Testis (tissue), 3 donors: Measurements from ENCODE around the gene ST6GALNAC6. TPM values are rescaled to one million over a fixed set of nuclear protein-coding genes. Genes with fewer than 3 reads are reported as not detected.
A peak's percentile ranks its signal among the peaks of the same experiment; 100 is the strongest.
"Not testable (repeated sequence)": the region's sequence is repeated elsewhere in the genome, so short reads cannot be mapped to it uniquely, and the experiment has no call there.

Experiments used
- DNase-seq: peaks from one replicate; pipeline ENCODE4 v3.0.0-alpha.2; 2019
- H3K27ac ChIP-seq, 2 donors: fragments of 200-600 bp; sonication (generic); one replicate each; pipeline ENCODE4 v1.5.1; 2019
- H3K27me3 ChIP-seq: fragments of 200-600 bp; sonication (generic); one replicate; pipeline ENCODE4 v1.5.1; 2019
- H3K36me3 ChIP-seq: fragments of 200-600 bp; sonication (generic); one replicate; pipeline ENCODE4 v1.5.1; 2017; ENCODE audit warnings: low read depth; ENCODE audit errors: missing control alignments
- H3K4me1 ChIP-seq: fragments of 200-600 bp; sonication (generic); one replicate; pipeline ENCODE4 v1.5.1; 2019
- H3K4me3 ChIP-seq, 2 donors: fragments of 200-600 bp; sonication (generic); one replicate each; pipeline ENCODE4 v1.5.1; 2017 to 2019
- H3K9me3 ChIP-seq: fragments of 200-600 bp; sonication (generic); one replicate; pipeline ENCODE4 v1.5.1; 2017
- CTCF ChIP-seq, 3 experiments: fragments of 450-650 bp in 2 of 3; fragments of 200-600 bp in 1 of 3; sonication (generic) in 1 of 3; IDR thresholded peaks; one replicate each; pipeline ENCODE4 v1.5.1; 2016 to 2019; ENCODE audit warnings: antibody characterized with exemption in 3 of 3, mild to moderate bottlenecking in 2 of 3, moderate library complexity in 1 of 3
- POLR2A ChIP-seq: fragments of 450-650 bp; IDR thresholded peaks from one replicate; pipeline ENCODE4 v1.6.1; 2017; ENCODE audit warnings: antibody characterized with exemption, mild to moderate bottlenecking, moderate library complexity
- WGBS, 2 donors: methylation state at CpG; one replicate each; pipeline ENCODE4 v1.1.5; 2018; 5-methylcytosine and 5-hydroxymethylcytosine counted together
- intact Hi-C: fragments of 100-400 bp; cut with DNase I; formaldehyde crosslinking; loops from one replicate; pipeline ENCODE4 v1.15.1; 2023; ENCODE audit warnings: low total_unique reads
- polyA plus RNA-seq: library from polyadenylated mRNA; stranded (reverse); fragments of 350-450 nt; fragmentation: Illumina TruSeq; extraction: RNeasy Lipid Tissue Mini Kit (QIAGEN cat#74804); gene quantifications from one replicate; pipeline ENCODE4 v1.2.3, GENCODE V29; 2014; ENCODE audit warnings: low read depth, low replicate concordance; ENCODE audit not compliant: insufficient read depth
- total RNA-seq, 2 donors: library from RNA; depleted of rRNA; stranded (reverse); fragments of >200 nt; gene quantifications; one replicate each; pipeline ENCODE4 v1.2.3, GENCODE V29; 2016

ST6GALNAC6 gene
- total and polyA plus RNA-seq, 3 donors from 2014 or later = 43.0 to 70.3 (median 46.3) TPM

GRCh38 chr9:127844821-127845359 is 54.5 kb downstream of the ST6GALNAC6 start:
- H3K27ac ChIP-seq = peak overlapping the region; percentile 46 to 93
- intact Hi-C loops = no loop called here
- no peaks in the 10 kb centered on the region for H3K27me3 ChIP-seq
- no peak for TF ChIP-seq CTCF (IDR thresholded peaks at IDR 0.05)
- no peak for TF ChIP-seq POLR2A
- 33 to 40% methylated on average over 13 to 16 of the region's 16 CpGs for WGBS, 2 donors
- DNase-seq = no peak
- H3K9me3 ChIP-seq = no peaks in the 10 kb centered on the region
- H3K4me3 ChIP-seq = no peak overlapping the region
- no peaks in the 10 kb centered on the region for H3K36me3 ChIP-seq
- peaks cover 21% of the 10 kb centered on the region for H3K4me1 ChIP-seq

GRCh38 chr9:127841087-127841835 is 58.1 kb downstream of the ST6GALNAC6 start:
- 61 to 75% methylated on average over 15 of the region's 15 CpGs for WGBS, 2 donors
- peak overlapping the region; percentile 9 to 85 for H3K27ac ChIP-seq
- intact Hi-C loops = no loop called here

GRCh38 chr9:127838375-127839078 is 60.9 kb downstream of the ST6GALNAC6 start:
- no peaks in the 10 kb centered on the region for H3K9me3 ChIP-seq
- peak; percentile 62 for DNase-seq
- no peak overlapping the region for H3K4me3 ChIP-seq
- no peaks in the 10 kb centered on the region for H3K27me3 ChIP-seq
- peaks cover 61% of the 10 kb centered on the region for H3K4me1 ChIP-seq
- intact Hi-C loops = no loop called here
- WGBS, 2 donors = 42 to 46% methylated on average over 13 to 18 of the region's 18 CpGs
- no peaks in the 10 kb centered on the region for H3K36me3 ChIP-seq
- TF ChIP-seq CTCF (IDR thresholded peaks at IDR 0.05) (no peak), POLR2A (no peak)
- H3K27ac ChIP-seq = peak overlapping the region; percentile 66 to 85

More at GRCh38 chr9:127841087-127841835, 58.1 kb downstream of the ST6GALNAC6 start:
- Histone ChIP-seq H3K9me3 (no peaks in the 10 kb centered on the region), H3K27me3 (no peaks in the 10 kb centered on the region), H3K36me3 (no peaks in the 10 kb centered on the region), H3K4me3 (no peak overlapping the region), H3K4me1 (peaks cover 51% of the 10 kb centered on the region)
- no peak for DNase-seq
- TF ChIP-seq CTCF (IDR thresholded peaks at IDR 0.05) (no peak), POLR2A (no peak)

- no peaks in the 10 kb centered on the region for H3K27me3 ChIP-seq
- TF ChIP-seq POLR2A = no peak
- no peak for TF ChIP-seq CTCF (IDR thresholded peaks at IDR 0.05)
- no peak for DNase-seq
- WGBS, 2 donors = 32 to 59% methylated on average over 4 of the region's 4 CpGs
- intact Hi-C loops = no loop called here
- no peaks in the 10 kb centered on the region for H3K9me3 ChIP-seq
- H3K36me3 ChIP-seq = no peaks in the 10 kb centered on the region
- H3K4me1 ChIP-seq = peaks cover 67% of the 10 kb centered on the region
- H3K27ac ChIP-seq = peak overlapping the region in 1 of 2 donors; percentile 85
- H3K4me3 ChIP-seq = no peak overlapping the region
Measured at GRCh38 chr9:127837346-127837745, 62.1 kb downstream of the ST6GALNAC6 start.

- DNase-seq, intact Hi-C loops, H3K4me3 ChIP-seq, H3K36me3 ChIP-seq, H3K27me3 ChIP-seq, H3K9me3 ChIP-seq: not testable (repeated sequence)
- peaks cover 74% of the 10 kb centered on the region for H3K4me1 ChIP-seq
- 40 to 68% methylated on average over 3 of the region's 3 CpGs for WGBS, 2 donors
- peak overlapping the region; percentile 9 to 85 for H3K27ac ChIP-seq
Measured at GRCh38 chr9:127836561-127836960, 62.8 kb downstream of the ST6GALNAC6 start.
